HCEC 1CT (cell line): Measurements from ENCODE around the gene KLHL3.

Source experiments
- DNase-seq: peaks from one replicate; pipeline ENCODE4 v3.0.0-alpha.2; 2017

Gene KLHL3

DNA sequence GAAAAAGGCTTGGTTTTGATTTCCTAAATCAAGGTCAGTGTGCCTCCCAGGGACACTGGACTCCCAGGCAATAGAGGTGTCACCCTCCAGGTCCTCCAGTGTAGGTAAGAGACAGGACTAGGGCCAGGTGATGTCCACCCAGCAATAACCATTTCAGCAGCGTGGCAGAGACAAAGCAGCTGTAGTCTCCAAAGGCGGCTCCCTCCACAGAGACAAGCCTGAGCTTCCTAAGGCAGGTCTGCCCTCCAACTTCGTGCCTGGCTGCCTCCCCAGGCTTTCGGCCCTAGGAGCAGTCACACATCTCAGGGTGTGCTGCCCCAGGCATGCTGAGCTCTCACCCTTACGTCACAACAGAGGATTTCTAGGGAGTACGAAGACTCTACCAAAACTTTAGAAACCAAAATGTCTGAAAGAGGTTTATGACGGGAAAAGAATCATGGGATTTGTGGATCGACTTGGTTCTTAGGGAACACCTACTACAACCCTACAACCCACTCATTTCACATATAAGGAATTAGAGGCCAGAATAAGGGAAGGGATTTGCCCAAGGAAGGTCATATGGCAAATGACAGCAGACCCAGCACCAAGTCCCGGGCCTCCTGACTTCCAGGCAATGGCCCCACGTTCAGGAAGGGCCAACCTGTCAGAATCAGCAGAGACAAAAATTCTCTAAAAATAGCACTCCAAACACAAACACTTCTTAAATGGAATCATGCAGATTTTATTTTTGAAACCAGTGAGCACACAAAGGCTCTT is 105.5 kb downstream of the KLHL3 start:
- no peak for DNase-seq

GRCh38 chr5:137629646-137630045 is 106.2 kb downstream of the KLHL3 start:
- peak; percentile 33 for DNase-seq

GRCh38 chr5:137627706-137628105 is 108.2 kb downstream of the KLHL3 start:
- DNase-seq = no peak

- no peak for DNase-seq
Measured at GRCh38 chr5:137627293-137627692, 108.6 kb downstream of the KLHL3 start.

GRCh38 chr5:137624786-137625349 is 111.0 kb downstream of the KLHL3 start:
- no peak for DNase-seq

GRCh38 chr5:137622850-137623249 is 113.0 kb downstream of the KLHL3 start:
- DNase-seq = no peak

DNA sequence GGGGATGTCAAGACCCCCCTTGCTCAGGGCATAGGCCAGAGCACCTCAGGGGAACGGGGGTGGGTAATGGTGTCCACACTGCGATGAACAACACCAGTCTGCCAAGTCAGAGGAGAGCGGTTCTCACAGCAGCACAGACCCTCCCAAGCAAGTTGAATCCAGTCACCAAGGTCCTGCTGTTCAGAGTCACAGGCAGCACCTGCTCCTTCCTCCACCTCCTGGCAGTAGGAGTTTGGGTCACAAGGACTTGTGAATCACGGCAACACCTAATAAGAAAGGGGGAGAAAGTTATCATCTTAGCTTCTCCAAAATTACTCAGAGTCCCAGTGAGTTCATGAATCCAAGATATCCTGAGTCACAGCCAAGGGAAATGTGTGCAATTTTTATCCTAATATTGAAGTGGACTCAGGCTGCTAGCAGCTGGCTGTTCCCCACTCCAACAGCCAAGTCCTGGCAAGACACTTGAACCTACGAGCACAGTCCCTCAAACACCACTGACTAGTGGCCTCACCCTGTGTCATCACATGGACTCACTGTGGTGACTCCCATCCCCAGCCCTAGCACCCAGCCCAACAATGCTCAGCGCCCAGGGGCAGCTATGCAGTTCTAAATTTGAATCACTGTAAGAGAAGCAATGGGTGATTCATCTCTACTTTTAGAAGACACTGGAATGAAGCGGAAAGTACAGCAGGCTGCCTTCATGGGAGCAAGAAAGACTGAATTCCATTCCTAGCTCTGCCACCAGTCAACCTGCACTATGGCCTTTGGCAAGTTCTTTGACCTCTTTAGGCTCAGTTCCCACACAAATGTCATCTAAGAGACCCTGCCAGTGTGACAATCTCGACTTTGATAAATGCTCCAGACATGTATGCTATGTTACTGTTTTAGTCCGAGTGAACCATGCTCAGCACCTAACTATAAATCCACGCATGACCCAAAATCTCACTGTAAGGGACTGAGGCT is 113.7 kb downstream of the KLHL3 start:
- DNase-seq = peak; percentile 30

GRCh38 chr5:137621306-137621705 is 114.6 kb downstream of the KLHL3 start:
- DNase-seq = no peak

DNA sequence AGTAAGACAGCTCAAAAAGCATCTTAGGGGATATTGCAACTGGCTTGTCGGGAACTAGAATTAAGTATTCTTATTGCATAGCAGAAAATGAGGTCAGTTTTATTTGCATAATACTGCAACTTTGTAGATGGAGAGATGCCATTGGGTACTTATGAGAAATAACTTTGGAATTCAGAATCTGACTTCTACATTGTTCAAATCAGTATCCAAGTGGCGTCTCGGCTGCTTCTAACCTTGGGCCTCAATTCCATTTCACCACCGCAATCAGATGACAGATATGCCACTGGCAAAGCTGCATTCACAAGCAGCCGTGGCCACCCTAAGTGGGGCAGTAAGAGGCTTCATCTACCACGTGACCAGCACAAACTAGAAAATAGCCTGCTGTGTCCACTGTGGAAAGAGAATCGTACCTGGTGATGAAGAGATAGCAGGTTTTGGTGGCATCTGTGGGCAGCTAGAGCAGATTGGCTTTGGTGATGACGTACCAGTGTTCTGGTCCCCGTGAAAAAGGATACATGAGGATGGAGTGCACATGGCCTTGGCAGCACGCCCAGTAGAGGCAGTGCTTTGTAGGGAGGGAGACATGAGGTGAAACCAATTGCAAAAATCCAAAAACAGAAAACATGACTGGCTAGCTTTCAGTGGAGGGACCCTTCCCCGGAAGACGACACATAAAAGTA is 116.6 kb downstream of the KLHL3 start:
- DNase-seq = peak; percentile 80

- no peak for DNase-seq
Measured at GRCh38 chr5:137618476-137618875, 117.4 kb downstream of the KLHL3 start.

DNA sequence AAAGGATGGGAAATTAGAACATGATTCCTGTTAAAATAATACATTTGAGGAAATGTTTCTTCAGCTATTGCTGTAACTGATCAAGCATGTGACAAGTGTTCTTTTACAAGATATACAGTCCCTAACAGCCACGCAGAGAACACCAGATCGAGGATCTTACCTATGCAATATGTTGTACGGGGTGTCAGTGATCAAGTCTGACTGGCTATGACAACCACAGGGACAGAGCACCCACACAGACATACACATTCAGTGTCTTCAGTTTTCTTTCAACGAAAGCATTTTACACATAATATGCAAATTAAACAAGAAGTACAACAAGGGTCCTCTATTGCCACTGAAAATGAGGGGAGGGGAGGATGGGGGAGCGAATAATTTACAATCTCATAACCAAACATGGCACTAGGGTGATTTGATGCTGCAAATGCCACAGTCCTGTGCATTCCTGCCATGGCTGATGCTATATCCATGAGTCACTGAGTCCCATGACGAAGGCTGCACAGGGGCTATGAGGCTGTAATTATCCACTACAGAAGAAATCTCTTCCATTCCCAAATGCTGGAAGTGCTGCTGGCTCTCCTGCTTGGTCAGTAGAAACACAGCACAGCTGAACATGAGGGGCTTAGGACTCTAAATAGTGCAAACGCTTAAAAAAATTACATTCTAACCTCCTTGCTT is 118.2 kb downstream of the KLHL3 start:
- DNase-seq = peak; percentile 46

GRCh38 chr5:137616046-137616445 is 119.8 kb downstream of the KLHL3 start:
- DNase-seq = no peak

DNA sequence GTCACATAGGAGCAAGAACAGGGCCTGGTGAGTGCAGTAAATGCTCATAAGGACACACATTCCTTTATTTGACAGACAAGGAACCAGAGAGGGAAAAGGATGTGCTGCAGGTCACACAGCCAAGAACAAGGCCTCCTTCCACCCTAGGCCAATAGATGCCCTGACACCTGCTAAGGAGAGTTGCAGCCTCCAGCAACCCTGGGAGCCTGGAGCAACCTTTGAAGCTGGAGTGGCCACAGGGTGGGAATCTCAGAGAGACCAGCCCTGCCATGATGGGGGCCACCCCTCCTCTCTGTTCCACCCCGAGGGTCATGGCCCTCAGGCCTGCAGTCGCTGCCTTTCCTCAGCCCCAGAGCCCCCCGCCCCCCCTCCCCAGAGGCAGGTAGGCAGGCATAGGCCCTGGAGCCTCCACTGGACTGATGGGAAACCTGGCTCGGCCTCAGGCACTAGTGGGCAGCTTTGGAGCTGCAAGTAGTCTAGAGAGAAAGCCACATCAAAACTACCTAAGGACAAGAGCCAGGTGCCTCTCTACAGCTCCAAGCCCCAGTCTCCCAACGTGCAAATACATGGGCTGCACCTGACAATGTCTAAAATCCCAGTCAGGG is 120.6 kb downstream of the KLHL3 start:
- DNase-seq = no peak

- DNase-seq = no peak
Measured at GRCh38 chr5:137613554-137614265, 122.2 kb downstream of the KLHL3 start.

DNA sequence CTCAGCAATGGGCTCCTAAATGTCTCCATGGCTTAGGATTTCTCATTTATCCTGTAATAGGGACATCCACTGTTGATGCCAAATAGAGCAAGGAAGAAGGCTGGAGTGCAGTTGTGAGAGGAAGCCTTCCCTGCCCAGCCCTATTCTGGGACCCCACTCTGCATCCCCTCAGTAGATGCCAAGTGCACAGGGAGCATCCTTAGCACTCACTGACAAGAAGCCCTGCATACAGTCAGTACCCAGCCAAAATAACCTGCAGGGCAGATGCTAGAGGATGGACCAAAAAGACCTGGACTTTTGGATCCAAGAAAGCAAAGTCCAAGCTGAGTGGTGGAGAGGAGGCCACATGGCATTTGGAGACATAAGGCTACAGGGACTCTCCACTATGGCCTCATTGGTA is 123.3 kb downstream of the KLHL3 start:
- DNase-seq = no peak

- no peak for DNase-seq
Measured at GRCh38 chr5:137611794-137612435, 124.0 kb downstream of the KLHL3 start.

DNA sequence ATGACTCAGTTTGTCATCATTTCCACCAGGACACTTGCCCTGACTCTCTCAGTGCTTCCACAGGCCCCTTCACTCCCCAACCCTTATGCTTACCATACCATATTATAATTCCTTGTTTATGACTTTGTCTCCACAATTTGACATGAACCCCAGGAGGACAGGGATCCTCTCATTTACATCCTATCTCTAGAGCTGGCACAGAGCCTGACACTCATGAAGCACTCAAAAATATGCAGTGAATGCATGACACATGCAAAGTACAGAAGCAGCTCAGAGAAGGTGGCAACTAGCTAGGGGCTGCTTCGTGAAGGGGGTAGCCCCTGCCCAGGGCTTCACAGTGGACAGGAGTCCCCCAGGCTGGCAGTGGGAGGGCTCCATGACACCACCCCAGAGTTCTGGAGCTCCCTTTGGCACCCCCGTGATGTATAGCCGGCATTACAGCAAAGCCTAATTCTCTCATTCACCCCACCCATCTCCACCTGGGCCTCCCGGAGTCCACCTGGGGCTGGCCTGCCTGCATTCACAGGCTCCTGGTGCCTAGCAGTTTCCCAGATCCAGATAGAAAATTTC is 124.8 kb downstream of the KLHL3 start:
- DNase-seq = no peak

GRCh38 chr5:137610598-137610997 is 125.3 kb downstream of the KLHL3 start:
- no peak for DNase-seq

DNA sequence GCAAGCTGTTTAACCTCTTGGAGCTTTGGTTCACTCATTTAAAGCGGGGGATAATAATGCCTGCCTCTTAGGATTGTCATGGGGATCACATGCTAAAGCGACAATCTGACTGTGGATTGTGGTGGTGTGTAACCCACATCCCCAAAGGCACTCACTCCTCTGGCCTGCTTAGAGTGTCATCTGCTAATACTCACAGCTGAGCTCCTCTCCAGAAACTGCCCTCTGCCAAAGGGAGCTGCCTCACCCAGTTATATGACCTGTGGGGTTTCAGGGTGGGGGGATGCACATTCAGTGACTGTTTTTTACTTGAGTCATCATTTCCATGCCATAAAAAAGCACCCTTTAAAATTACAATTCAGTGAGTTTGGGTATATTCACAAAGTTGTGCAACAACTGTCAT is 126.8 kb downstream of the KLHL3 start:
- DNase-seq = peak; percentile 17

GRCh38 chr5:137607771-137608170 is 128.1 kb downstream of the KLHL3 start:
- no peak for DNase-seq
